GM20000 (cell line): ENCODE results near the gene GALK1.

Source experiments
- DNase-seq: peaks from one replicate; pipeline ENCODE4 v3.0.0; 2012; ENCODE audit warnings: low spot score
- TF ChIP-seq, protein P1 (sequence below): IDR thresholded peaks from 2 replicates; pipeline ENCODE4 v1.5.1; 2012; ENCODE audit warnings: mild to moderate bottlenecking, control low read depth; ENCODE audit errors: extremely low read depth, missing control alignments

The GALK1 gene

DNA sequence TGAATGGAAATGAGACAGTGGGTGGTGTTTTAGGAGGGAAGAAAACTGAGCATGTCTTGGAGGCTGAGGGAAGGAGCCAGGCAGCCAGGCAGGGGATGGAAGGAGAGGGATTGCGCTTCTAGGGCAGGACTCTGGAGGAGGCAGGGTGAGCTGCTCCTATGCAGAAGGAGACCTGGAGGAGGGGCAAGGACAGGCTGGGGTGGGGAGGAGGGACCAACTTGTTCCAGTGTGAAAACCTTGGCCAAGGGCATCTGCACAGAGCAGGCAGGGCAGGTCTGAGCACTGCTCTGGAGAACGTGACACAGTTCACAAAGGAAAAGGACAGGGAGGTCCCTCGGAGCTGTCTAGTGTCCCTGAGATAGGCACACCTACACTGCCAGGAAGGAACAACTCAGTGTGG, 5.5 kb downstream of the GALK1 start:
- TF ChIP-seq, protein P1, sequence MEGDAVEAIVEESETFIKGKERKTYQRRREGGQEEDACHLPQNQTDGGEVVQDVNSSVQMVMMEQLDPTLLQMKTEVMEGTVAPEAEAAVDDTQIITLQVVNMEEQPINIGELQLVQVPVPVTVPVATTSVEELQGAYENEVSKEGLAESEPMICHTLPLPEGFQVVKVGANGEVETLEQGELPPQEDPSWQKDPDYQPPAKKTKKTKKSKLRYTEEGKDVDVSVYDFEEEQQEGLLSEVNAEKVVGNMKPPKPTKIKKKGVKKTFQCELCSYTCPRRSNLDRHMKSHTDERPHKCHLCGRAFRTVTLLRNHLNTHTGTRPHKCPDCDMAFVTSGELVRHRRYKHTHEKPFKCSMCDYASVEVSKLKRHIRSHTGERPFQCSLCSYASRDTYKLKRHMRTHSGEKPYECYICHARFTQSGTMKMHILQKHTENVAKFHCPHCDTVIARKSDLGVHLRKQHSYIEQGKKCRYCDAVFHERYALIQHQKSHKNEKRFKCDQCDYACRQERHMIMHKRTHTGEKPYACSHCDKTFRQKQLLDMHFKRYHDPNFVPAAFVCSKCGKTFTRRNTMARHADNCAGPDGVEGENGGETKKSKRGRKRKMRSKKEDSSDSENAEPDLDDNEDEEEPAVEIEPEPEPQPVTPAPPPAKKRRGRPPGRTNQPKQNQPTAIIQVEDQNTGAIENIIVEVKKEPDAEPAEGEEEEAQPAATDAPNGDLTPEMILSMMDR: no peak

GRCh38 chr17:75758131-75758905, 6.7 kb downstream of the GALK1 start:
- TF ChIP-seq, protein P1: no peak
- no peak for DNase-seq

More for the DNA sequence above, 5.5 kb downstream of the GALK1 start:
- no peak for DNase-seq

GRCh38 chr17:75757086-75757681, 7.8 kb downstream of the GALK1 start:
- TF ChIP-seq, protein P1: no peak
- DNase-seq: no peak

DNA sequence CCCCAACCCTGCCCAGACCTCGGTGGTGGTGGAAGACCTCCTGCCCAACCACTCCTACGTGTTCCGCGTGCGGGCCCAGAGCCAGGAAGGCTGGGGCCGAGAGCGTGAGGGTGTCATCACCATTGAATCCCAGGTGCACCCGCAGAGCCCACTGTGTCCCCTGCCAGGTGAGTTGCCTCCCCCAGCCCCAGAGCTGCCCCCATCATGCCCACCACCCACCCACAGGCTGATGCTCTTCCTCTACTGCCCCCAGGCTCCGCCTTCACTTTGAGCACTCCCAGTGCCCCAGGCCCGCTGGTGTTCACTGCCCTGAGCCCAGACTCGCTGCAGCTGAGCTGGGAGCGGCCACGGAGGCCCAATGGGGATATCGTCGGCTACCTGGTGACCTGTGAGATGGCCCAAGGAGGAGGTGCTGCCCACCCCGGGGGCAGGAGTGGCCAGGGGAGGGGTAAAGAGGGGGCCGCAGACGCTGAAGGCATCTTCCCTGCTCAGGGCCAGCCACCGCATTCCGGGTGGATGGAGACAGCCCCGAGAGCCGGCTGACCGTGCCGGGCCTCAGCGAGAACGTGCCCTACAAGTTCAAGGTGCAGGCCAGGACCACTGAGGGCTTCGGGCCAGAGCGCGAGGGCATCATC, 8.4 kb downstream of the GALK1 start:
- TF ChIP-seq, protein P1: no peak
- DNase-seq: no peak

GRCh38 chr17:75755990-75756389, 9.0 kb downstream of the GALK1 start:
- TF ChIP-seq, protein P1: no peak
- no peak for DNase-seq

GRCh38 chr17:75755205-75755901, 9.6 kb downstream of the GALK1 start:
- TF ChIP-seq, protein P1: no peak
- DNase-seq: no peak
